IMR-90 (cell line): Measurements from ENCODE around the gene CCDC134. TPM values are rescaled to one million over a fixed set of nuclear protein-coding genes. Genes with fewer than 3 reads are reported as not detected.

Source experiments
- ATAC-seq: fragments of 200-7000 bp; cut with Tn5 transposase; 2 replicates; pipeline ENCODE4 v1.9.1; 2020; ENCODE audit warnings: low read depth, mild to moderate bottlenecking, moderate library complexity
- BruUV-seq: library from RNA; stranded (reverse); fragments of 400-500 nt; replicated peaks from 2 replicates; lab custom pipeline; 2021; lab: Mats Ljungman, UMichigan
- CTCF ChIA-PET: fragments of 300-600 bp; formaldehyde crosslinking; extraction: SDS; loops from one replicate; lab custom pipeline; 2021; ENCODE audit warnings: antibody characterized with exemption; lab: Yijun Ruan, JAX
- POLR2A ChIA-PET: fragments of 300-600 bp; sonication (Branson Sonifier 250); formaldehyde crosslinking; loops from one replicate; lab custom pipeline; 2022; ENCODE audit warnings: antibody characterized with exemption; ENCODE audit not compliant: unreplicated experiment; lab: Charles Lee
- DNase-seq: peaks from one replicate; pipeline ENCODE4 v3.0.0; 2013
- H2AFZ ChIP-seq: replicated peaks from 2 replicates; pipeline ENCODE3; 2013; ENCODE audit warnings: low read length, mild to moderate bottlenecking; ENCODE audit not compliant: poor library complexity
- H2AK5ac ChIP-seq: 2 replicates; pipeline ENCODE4 v1.6.1; 2013; ENCODE audit warnings: low read depth, low read length, inconsistent platforms
- H2AK9ac ChIP-seq: replicated peaks from 2 replicates; pipeline ENCODE3; 2013; ENCODE audit warnings: mild to moderate bottlenecking, low read depth, low read length, moderate library complexity; ENCODE audit not compliant: poor library complexity
- H2BK120ac ChIP-seq: 2 replicates; pipeline ENCODE4 v1.6.1; 2013; ENCODE audit warnings: low read depth, low read length, inconsistent platforms
- H2BK15ac ChIP-seq: 3 replicates; pipeline ENCODE4 v1.6.1; 2013; ENCODE audit warnings: low read depth, low read length, inconsistent platforms
- H2BK20ac ChIP-seq: 2 replicates; pipeline ENCODE4 v1.6.1; 2013; ENCODE audit warnings: low read depth, mild to moderate bottlenecking, inconsistent platforms, low read length, moderate library complexity
- H2BK5ac ChIP-seq: 2 replicates; pipeline ENCODE4 v1.6.1; 2013; ENCODE audit warnings: mild to moderate bottlenecking, low read depth, low read length, inconsistent platforms; ENCODE audit not compliant: poor library complexity, severe bottlenecking
- H3K14ac ChIP-seq: replicated peaks from 2 replicates; pipeline ENCODE4 v1.6.1; 2013; ENCODE audit warnings: low read depth, low read length, inconsistent platforms
- H3K18ac ChIP-seq: 2 replicates; pipeline ENCODE4 v1.6.1; 2013; ENCODE audit warnings: low read depth, low read length, control low read depth
- H3K23ac ChIP-seq: 2 replicates; pipeline ENCODE4 v1.6.1; 2013; ENCODE audit warnings: low read depth, low read length, inconsistent platforms
- H3K27ac ChIP-seq: 2 replicates; pipeline ENCODE4 v1.5.1; 2013; ENCODE audit warnings: mild to moderate bottlenecking, control low read depth, low read length; ENCODE audit not compliant: insufficient read depth
- H3K27me3 ChIP-seq: 2 replicates; pipeline ENCODE4 v1.6.1; 2013; ENCODE audit warnings: low read length; ENCODE audit not compliant: control insufficient read depth, insufficient read depth
- H3K36me3 ChIP-seq: 2 replicates; pipeline ENCODE4 v1.6.1; 2013; ENCODE audit warnings: low read length, mixed read lengths; ENCODE audit not compliant: control insufficient read depth, insufficient read depth
- H3K4ac ChIP-seq: 2 replicates; pipeline ENCODE4 v1.6.1; 2013; ENCODE audit warnings: low read depth, low read length, inconsistent platforms
- H3K4me1 ChIP-seq: 2 replicates; pipeline ENCODE4 v1.6.1; 2013; ENCODE audit warnings: low read length, mixed read lengths; ENCODE audit not compliant: control insufficient read depth, insufficient read depth
- H3K4me2 ChIP-seq: 2 replicates; pipeline ENCODE4 v1.6.1; 2013; ENCODE audit warnings: low read depth, mild to moderate bottlenecking, control low read depth, low read length, moderate library complexity
- H3K4me3 ChIP-seq: 2 replicates; pipeline ENCODE4 v1.5.1; 2013; ENCODE audit warnings: low read depth, mild to moderate bottlenecking, control low read depth, low read length, moderate library complexity; ENCODE audit not compliant: insufficient read depth
- H3K56ac ChIP-seq: 2 replicates; pipeline ENCODE4 v1.6.1; 2013; ENCODE audit warnings: low read length, inconsistent platforms; ENCODE audit not compliant: insufficient read depth; ENCODE audit errors: extremely low read depth
- H3K79me1 ChIP-seq, 2 experiments: 2 replicates each; pipeline ENCODE4 v1.6.1; 2013; ENCODE audit warnings: low read length in 2 of 2, inconsistent platforms in 1 of 2, low read depth in 1 of 2
- H3K9ac ChIP-seq: 2 replicates; pipeline ENCODE4 v1.6.1; 2013; ENCODE audit warnings: low read depth, low read length, control low read depth
- H3K9me1 ChIP-seq: 2 replicates; pipeline ENCODE4 v1.6.1; 2013; ENCODE audit warnings: low read length, inconsistent platforms; ENCODE audit not compliant: insufficient read depth
- H3K9me3 ChIP-seq: 2 replicates; pipeline ENCODE4 v1.6.1; 2013; ENCODE audit warnings: low read length; ENCODE audit not compliant: control insufficient read depth, insufficient read depth
- H4K20me1 ChIP-seq: 2 replicates; pipeline ENCODE4 v1.6.1; 2013; ENCODE audit warnings: low read length, inconsistent platforms; ENCODE audit not compliant: insufficient read depth
- H4K5ac ChIP-seq: 2 replicates; pipeline ENCODE4 v1.6.1; 2013; ENCODE audit warnings: mild to moderate bottlenecking, low read depth, low read length, control low read depth
- H4K8ac ChIP-seq, 2 experiments: 2 replicates each; pipeline ENCODE4 v1.6.1; 2013; ENCODE audit warnings: low read depth in 2 of 2, low read length in 2 of 2, control low read depth in 1 of 2, inconsistent platforms in 1 of 2
- H4K91ac ChIP-seq: 2 replicates; pipeline ENCODE4 v1.6.1; 2013; ENCODE audit warnings: low read depth, low read length, inconsistent platforms; ENCODE audit not compliant: insufficient read depth
- BHLHE40 ChIP-seq: fragments of 150-350 bp; IDR thresholded peaks from 2 replicates; pipeline ENCODE4 v1.6.1; 2016; ENCODE audit warnings: mild to moderate bottlenecking, low read depth, low read length
- CHD1 ChIP-seq: IDR thresholded peaks from 2 replicates; pipeline ENCODE4 v1.6.1; 2012; ENCODE audit warnings: low read depth, low read length, improper control_type of control experiment
- MAFK ChIP-seq: IDR thresholded peaks from 2 replicates; pipeline ENCODE4 v1.6.1; 2012; ENCODE audit warnings: low read depth, low read length, improper control_type of control experiment
- NFE2L2 ChIP-seq: fragments of 150-350 bp; IDR thresholded peaks from 2 replicates; pipeline ENCODE4 v1.6.1; 2016; ENCODE audit warnings: low read depth, mild to moderate bottlenecking, low read length
- SMC3 ChIP-seq: fragments of 150-350 bp; IDR thresholded peaks from 2 replicates; pipeline ENCODE4 v1.6.1; 2016; ENCODE audit warnings: low read depth, mild to moderate bottlenecking, antibody characterized with exemption, low read length, moderate library complexity
- WGBS, 2 experiments: methylation state at CpG; one replicate each; pipeline versions ENCODE4 v1.1.5 to v1.1.7; 2013; ENCODE audit warnings: missing lambda C conversion rate in 2 of 2; ENCODE audit not compliant: insufficient read length in 1 of 2; ENCODE audit errors: extremely low coverage in 2 of 2; 5-methylcytosine and 5-hydroxymethylcytosine counted together
- dilution Hi-C: fragments of 300-500 bp; cut with HindIII; formaldehyde crosslinking; loops from one replicate; pipeline ENCODE4 v1.14.3; 2018; ENCODE audit warnings: low sequenced_read_pairs; ENCODE audit not compliant: unreplicated experiment
- in situ Hi-C: fragments of 300-500 bp; cut with MboI; formaldehyde crosslinking; loops from 3 replicates; pipeline ENCODE4 v1.14.3; 2019; ENCODE audit warnings: low sequenced_read_pairs, inconsistent platforms, mixed read lengths
- intact Hi-C: fragments of 100-400 bp; cut with micrococcal nuclease; formaldehyde crosslinking; loops from 2 replicates; pipeline ENCODE4 v1.10.0; 2022
- polyA plus RNA-seq, 3 experiments: library from polyadenylated mRNA; depleted of rRNA; stranded (reverse); fragments of >200 nt; gene quantifications; 2 replicates each; pipeline ENCODE4 v1.2.3, GENCODE V29; 2012; ENCODE audit warnings: low replicate concordance in 1 of 3
- total RNA-seq: library from RNA; depleted of rRNA; stranded (reverse); fragments of >200 nt; gene quantifications from 2 replicates; pipeline ENCODE4 v1.2.3, GENCODE V29; 2012
- TF ChIP-seq, protein P1 (sequence below): fragments of 150-350 bp; IDR thresholded peaks from 2 replicates; pipeline ENCODE4 v1.6.1; 2017; ENCODE audit warnings: mild to moderate bottlenecking, antibody characterized with exemption, low read length, low read depth

Gene CCDC134
- total and polyA plus RNA-seq, 2 of the 4 experiments (the other 2 are of a cell fraction): 5.1 to 7.0 TPM

GRCh38 chr22:41838842-41839618 lies 38.6 kb downstream of the CCDC134 start:
- dilution Hi-C loops: no loop called here
- Histone ChIP-seq H3K4me2 (no peak overlapping the region), H4K20me1 (peaks cover 50% of the 10 kb centered on the region), H2AFZ (no peak overlapping the region), H3K36me3 (peaks cover 6% of the 10 kb centered on the region), H3K4ac (no peak overlapping the region), H3K27ac (no peak overlapping the region), H2AK9ac (no peak overlapping the region), H3K4me3 (no peak overlapping the region), H3K56ac (no peak overlapping the region), H3K9me3 (no peaks in the 10 kb centered on the region), H2BK20ac (no peak overlapping the region), H3K9ac (no peak overlapping the region), H3K14ac (0 out of 2 replicates have a peak overlapping the region, but pooled peaks have one; percentile 58), H2BK120ac (no peak overlapping the region), H4K8ac (no peak overlapping the region), H4K5ac (no peak overlapping the region), H2AK5ac (no peak overlapping the region), H3K79me1 (peaks cover 32 to 79% of the 10 kb centered on the region in 2 experiments; a peak in 3 of 4 replicates), H3K23ac (no peak overlapping the region), H3K4me1 (no peaks in the 10 kb centered on the region), H2BK5ac (no peak overlapping the region), H3K9me1 (peaks cover 11% of the 10 kb centered on the region), H3K27me3 (no peaks in the 10 kb centered on the region), H4K91ac (no peak overlapping the region), H2BK15ac (no peak overlapping the region), H3K18ac (no peak overlapping the region)
- TF ChIP-seq MAFK (no peak), BHLHE40 (no peak), NFE2L2 (no peak), CHD1 (no peak), SMC3 (no peak)
- TF ChIP-seq, protein P1, sequence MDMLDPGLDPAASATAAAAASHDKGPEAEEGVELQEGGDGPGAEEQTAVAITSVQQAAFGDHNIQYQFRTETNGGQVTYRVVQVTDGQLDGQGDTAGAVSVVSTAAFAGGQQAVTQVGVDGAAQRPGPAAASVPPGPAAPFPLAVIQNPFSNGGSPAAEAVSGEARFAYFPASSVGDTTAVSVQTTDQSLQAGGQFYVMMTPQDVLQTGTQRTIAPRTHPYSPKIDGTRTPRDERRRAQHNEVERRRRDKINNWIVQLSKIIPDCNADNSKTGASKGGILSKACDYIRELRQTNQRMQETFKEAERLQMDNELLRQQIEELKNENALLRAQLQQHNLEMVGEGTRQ: no peak
- in situ Hi-C loops: no loop called here
- BruUV-seq: no TSS peak
- CTCF ChIA-PET: interaction anchor here (1.0 kb wide), 1 partner anchor 8 kb away, joined by 3 read pairs; no protein-coding TSS in a partner anchor
- no peak for DNase-seq
- POLR2A ChIA-PET: interaction anchor here (0.6 kb wide), 2 partner anchors 11 to 1662 kb away, joined by 3 to 6 read pairs; partner anchors contain the start of gene TNRC6B
- intact Hi-C loops: no loop called here
- no peak for ATAC-seq
- 89% methylated on average over 1 of the region's 1 CpG; no CpG with 5 or more reads in 1 of the 2 experiments for WGBS, 2 experiments
